ENCODE measurements around the gene CASKIN1.

Gene CASKIN1

DNA sequence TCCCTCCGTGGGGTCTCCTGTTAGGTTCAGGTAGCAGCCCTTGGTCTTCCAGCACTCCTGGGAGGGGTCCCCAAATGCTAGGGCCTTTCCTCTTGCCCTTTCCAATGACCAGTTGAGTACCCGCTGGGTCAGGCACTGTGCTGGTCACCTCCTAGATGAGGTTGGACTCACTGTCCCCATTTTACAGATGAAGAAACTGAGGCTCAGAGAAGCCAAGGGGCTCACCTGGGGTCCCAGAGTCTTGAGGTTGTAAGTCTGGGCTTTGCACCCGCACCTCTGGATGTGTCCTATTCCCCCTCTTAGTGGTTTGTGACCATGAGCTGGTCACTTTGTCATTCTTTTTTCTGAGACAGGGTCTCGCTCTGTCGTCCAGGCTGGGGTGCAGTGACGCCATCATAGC, 1.4 kb upstream of the CASKIN1 start:
- no peak overlapping the region for H3K27ac ChIP-seq (ENCODE audit: low read length)
- H3K27me3 ChIP-seq (ENCODE audit: low read depth, low read length) = peaks cover 29% of the 10 kb centered on the region
- no peaks in the 10 kb centered on the region for H3K36me3 ChIP-seq (ENCODE audit: control insufficient read depth in 1 of 2, insufficient read depth in 2 of 2, low read length in 2 of 2)
- H3K4me3 ChIP-seq (ENCODE audit: low read depth in 1 of 2, low read length in 2 of 2) = no peak overlapping the region
- no peaks in the 10 kb centered on the region for H3K9me3 ChIP-seq (ENCODE audit: control insufficient read depth in 1 of 2, low read length in 2 of 2)
- H3K4me1 ChIP-seq (ENCODE audit: control insufficient read depth in 1 of 2, insufficient read depth in 2 of 2, low read length in 2 of 2) = peaks cover 0 to 16% of the 10 kb centered on the region in 2 donors

DNA sequence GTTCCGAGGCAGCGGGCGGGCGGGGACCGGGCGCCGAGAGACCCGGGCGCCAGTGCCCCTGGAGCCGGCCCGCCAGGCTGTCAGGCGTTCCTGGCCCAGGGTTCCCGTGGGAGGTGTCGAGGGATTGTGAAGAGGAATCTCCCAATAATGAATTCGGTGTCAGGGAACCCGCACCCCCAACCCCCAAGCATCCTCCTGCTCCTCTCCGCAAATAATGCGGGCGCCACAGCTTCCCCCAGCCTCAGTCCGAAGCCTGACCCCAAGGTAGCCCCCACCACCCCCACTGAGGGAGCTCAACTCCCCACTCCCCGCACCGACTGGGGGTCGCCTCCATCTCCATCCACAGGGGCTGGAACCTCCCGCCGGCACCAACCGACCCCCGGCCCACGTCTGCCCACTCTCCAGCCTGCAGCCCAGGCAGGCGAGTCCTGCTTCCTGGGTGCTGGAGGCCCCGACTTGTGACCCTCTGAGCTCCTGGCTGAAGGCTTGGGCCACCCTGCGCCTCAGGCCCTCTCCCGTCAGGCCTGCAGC, 641 bp upstream of the CASKIN1 start:
- H3K36me3 ChIP-seq (ENCODE audit: control insufficient read depth in 1 of 2, insufficient read depth in 2 of 2, low read length in 2 of 2) = no peaks in the 10 kb centered on the region
- peaks cover 0 to 16% of the 10 kb centered on the region in 2 donors for H3K4me1 ChIP-seq (ENCODE audit: control insufficient read depth in 1 of 2, insufficient read depth in 2 of 2, low read length in 2 of 2)
- H3K9me3 ChIP-seq (ENCODE audit: control insufficient read depth in 1 of 2, low read length in 2 of 2) = no peaks in the 10 kb centered on the region
- no peak overlapping the region for H3K4me3 ChIP-seq (ENCODE audit: low read depth in 1 of 2, low read length in 2 of 2)
- no peak overlapping the region for H3K27ac ChIP-seq (ENCODE audit: low read length)
- peaks cover 29% of the 10 kb centered on the region for H3K27me3 ChIP-seq (ENCODE audit: low read depth, low read length)

DNA sequence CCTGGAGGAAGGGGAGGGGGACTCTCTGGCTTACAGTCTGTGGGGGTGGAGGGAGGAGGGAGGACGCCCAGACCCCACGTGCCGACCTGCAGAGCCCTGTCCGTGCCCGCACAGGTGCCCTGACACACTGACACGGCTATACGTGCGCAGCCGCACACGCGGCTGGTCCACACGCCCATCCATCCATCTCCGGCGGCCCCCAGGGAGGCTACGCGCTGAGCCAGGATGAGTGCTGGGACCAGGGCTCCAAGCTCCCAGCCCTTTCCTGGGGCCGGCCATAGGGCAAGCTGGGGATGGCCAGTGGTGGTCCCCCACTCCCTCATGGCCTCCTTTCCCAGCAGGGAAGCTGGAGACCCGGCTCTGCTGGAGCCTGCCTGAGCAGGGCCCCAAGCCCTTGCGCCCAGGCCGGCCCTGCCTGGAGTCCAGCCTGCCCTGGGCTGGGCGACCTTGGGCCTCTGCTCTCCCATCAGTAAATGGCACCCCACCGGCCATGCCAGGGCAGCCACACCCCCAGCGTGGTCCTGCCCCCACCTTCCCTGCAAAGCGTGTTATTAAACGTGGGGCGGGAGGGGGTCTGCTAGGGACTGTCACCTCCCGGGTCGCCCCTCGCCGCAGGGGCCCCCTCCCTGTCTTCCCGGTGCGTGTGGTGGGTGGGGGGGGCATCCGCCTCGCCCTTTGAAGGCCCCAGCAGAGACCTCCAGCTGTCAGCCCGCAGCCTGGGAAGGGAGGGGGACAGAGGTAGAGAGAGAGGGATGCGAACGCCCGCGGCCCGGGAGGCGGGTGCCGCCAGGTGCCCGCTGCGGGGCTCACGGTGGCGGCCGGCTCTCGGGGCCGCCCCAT, 863 bp downstream of the CASKIN1 start:
- H3K36me3 ChIP-seq (ENCODE audit: control insufficient read depth in 1 of 2, insufficient read depth in 2 of 2, low read length in 2 of 2) = no peaks in the 10 kb centered on the region

DNA sequence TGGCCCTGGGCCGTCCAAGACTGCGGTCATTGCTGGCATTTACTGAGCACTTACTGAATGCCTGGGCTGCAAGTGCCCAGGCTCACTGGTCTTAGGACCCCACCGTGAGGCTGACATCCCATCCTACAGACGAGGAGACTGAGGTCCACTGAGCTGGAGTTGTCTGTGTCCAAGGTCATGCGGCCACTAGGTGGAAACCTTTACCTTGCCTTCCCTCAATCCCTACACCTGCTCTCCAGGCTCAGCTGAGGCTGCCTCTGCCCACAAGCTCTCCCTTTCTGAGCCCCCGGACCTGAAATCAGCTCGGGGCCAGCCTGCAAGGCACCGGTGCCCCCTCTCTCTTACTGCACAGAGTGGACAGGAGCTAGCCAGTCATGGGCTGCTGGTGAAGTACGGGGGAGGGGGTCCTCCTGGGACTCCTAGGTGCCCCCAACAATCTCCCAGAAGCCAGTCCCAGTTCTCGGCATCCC, 1.5 kb downstream of the CASKIN1 start:
- H3K27ac ChIP-seq (ENCODE audit: low read length) = no peak overlapping the region
- H3K4me3 ChIP-seq (ENCODE audit: low read depth in 1 of 2, low read length in 2 of 2) = no peak overlapping the region
- H3K36me3 ChIP-seq (ENCODE audit: control insufficient read depth in 1 of 2, insufficient read depth in 2 of 2, low read length in 2 of 2) = no peaks in the 10 kb centered on the region
- peaks cover 0 to 16% of the 10 kb centered on the region in 2 donors for H3K4me1 ChIP-seq (ENCODE audit: control insufficient read depth in 1 of 2, insufficient read depth in 2 of 2, low read length in 2 of 2)
- no peaks in the 10 kb centered on the region for H3K9me3 ChIP-seq (ENCODE audit: control insufficient read depth in 1 of 2, low read length in 2 of 2)
- peaks cover 29% of the 10 kb centered on the region for H3K27me3 ChIP-seq (ENCODE audit: low read depth, low read length)

More for the DNA sequence above, 863 bp downstream of the CASKIN1 start:
- Histone ChIP-seq H3K9me3 (ENCODE audit: control insufficient read depth in 1 of 2, low read length in 2 of 2) (no peaks in the 10 kb centered on the region), H3K27me3 (ENCODE audit: low read depth, low read length) (peaks cover 29% of the 10 kb centered on the region), H3K4me3 (ENCODE audit: low read depth in 1 of 2, low read length in 2 of 2) (peak overlapping the region in 1 of 2 donors; percentile 26), H3K27ac (ENCODE audit: low read length) (no peak overlapping the region), H3K4me1 (ENCODE audit: control insufficient read depth in 1 of 2, insufficient read depth in 2 of 2, low read length in 2 of 2) (peaks cover 0 to 16% of the 10 kb centered on the region in 2 donors)

DNA sequence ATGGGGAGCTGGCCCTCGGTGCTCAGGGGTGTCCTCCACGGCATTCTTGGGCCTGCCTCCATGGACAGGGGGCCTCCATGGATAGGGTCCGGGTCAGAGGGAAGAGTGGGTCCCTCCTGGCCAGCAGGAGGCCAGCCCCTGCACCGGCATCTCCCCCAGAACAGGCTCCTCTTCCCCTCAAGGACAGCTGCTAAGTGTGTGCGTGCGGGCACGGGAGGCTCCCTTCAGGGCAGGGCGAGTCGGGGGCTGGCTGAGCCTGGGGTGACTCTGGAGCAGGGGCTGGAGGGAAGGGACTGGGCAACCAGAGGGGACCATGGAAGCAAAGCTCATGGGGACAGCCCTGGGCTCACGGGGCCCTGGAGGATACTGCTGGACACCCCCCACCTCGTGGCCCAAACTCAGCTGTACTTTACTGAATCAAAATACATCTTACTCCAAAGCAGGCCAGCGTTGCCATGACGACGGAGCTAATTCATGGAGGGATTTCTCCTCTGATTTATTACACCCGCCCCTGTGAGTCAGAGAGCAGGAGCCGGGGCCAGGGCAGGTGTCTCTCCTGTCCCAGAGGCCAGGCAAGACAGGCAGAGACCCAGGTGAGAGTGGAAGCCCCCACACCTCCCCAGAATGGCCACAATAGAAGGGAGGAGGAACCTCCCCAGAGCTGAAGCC, 2.1 kb downstream of the CASKIN1 start:
- Histone ChIP-seq H3K4me1 (ENCODE audit: control insufficient read depth in 1 of 2, insufficient read depth in 2 of 2, low read length in 2 of 2) (peaks cover 0 to 16% of the 10 kb centered on the region in 2 donors), H3K27me3 (ENCODE audit: low read depth, low read length) (peaks cover 29% of the 10 kb centered on the region), H3K9me3 (ENCODE audit: control insufficient read depth in 1 of 2, low read length in 2 of 2) (no peaks in the 10 kb centered on the region), H3K27ac (ENCODE audit: low read length) (no peak overlapping the region), H3K4me3 (ENCODE audit: low read depth in 1 of 2, low read length in 2 of 2) (no peak overlapping the region), H3K36me3 (ENCODE audit: control insufficient read depth in 1 of 2, insufficient read depth in 2 of 2, low read length in 2 of 2) (no peaks in the 10 kb centered on the region)

DNA sequence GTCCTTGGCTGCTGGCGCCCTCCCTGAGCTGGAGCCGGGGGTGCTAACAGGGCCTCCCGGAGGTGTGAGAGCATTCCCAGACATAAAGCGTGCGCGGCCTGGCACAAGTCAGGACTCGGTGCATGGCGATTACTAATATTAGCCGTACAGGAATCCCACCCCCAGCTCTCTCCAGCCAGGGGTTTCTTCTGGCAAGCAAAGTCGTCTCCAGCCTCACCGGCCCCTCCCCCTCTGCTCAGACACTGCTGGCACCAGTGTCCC, 5.0 kb downstream of the CASKIN1 start:
- H3K9me3 ChIP-seq (ENCODE audit: control insufficient read depth in 1 of 2, low read length in 2 of 2) = no peaks in the 10 kb centered on the region
- H3K27me3 ChIP-seq (ENCODE audit: low read depth, low read length) = peaks cover 18% of the 10 kb centered on the region
- peaks cover 0 to 16% of the 10 kb centered on the region in 2 donors for H3K4me1 ChIP-seq (ENCODE audit: control insufficient read depth in 1 of 2, insufficient read depth in 2 of 2, low read length in 2 of 2)
- no peaks in the 10 kb centered on the region for H3K36me3 ChIP-seq (ENCODE audit: control insufficient read depth in 1 of 2, insufficient read depth in 2 of 2, low read length in 2 of 2)
- no peak overlapping the region for H3K27ac ChIP-seq (ENCODE audit: low read length)
- no peak overlapping the region for H3K4me3 ChIP-seq (ENCODE audit: low read depth in 1 of 2, low read length in 2 of 2)

DNA sequence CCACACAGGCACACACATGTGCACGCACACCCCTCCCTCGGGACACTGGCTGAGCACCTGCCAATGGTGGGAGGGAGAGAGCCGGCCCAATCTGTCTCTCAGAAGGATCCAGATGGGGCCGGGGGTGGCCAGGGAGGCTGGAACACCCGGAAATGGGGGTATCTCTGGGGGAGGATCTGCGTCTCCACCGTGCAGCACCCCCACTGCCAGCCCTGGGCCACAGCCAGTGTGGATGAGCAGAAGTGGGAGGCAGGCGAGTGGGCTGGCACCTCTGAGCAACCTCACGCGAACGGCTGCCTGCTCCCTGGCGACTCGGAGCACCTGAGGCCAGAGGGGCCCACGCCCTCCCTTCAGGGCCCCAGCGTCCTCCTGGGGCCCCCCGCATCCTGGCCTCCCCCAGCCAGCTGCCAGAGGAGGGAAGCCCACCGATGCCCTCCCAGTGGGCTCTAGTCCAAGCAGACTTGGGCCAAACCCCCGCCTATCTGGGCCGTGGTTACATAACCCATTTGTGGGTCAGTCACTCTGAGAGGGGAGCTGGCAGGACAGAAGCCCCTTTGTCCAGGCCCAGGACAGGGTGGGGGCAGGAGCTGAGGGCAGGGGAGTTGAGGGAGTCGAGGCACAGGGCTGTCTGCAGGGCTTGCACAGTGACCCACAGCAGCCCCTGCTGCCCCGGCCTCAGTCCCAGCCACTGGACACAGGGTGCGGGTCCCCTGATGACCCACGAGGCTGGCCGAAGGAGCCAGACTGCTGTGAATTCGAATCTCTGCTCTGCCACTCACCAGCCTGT, 5.6 kb downstream of the CASKIN1 start:
- Histone ChIP-seq H3K27ac (ENCODE audit: low read length) (no peak overlapping the region), H3K4me3 (ENCODE audit: low read depth in 1 of 2, low read length in 2 of 2) (no peak overlapping the region), H3K9me3 (ENCODE audit: control insufficient read depth in 1 of 2, low read length in 2 of 2) (no peaks in the 10 kb centered on the region), H3K4me1 (ENCODE audit: control insufficient read depth in 1 of 2, insufficient read depth in 2 of 2, low read length in 2 of 2) (peaks cover 0 to 15% of the 10 kb centered on the region in 2 donors), H3K27me3 (ENCODE audit: low read depth, low read length) (peaks cover 17% of the 10 kb centered on the region), H3K36me3 (ENCODE audit: control insufficient read depth in 1 of 2, insufficient read depth in 2 of 2, low read length in 2 of 2) (no peaks in the 10 kb centered on the region)

DNA sequence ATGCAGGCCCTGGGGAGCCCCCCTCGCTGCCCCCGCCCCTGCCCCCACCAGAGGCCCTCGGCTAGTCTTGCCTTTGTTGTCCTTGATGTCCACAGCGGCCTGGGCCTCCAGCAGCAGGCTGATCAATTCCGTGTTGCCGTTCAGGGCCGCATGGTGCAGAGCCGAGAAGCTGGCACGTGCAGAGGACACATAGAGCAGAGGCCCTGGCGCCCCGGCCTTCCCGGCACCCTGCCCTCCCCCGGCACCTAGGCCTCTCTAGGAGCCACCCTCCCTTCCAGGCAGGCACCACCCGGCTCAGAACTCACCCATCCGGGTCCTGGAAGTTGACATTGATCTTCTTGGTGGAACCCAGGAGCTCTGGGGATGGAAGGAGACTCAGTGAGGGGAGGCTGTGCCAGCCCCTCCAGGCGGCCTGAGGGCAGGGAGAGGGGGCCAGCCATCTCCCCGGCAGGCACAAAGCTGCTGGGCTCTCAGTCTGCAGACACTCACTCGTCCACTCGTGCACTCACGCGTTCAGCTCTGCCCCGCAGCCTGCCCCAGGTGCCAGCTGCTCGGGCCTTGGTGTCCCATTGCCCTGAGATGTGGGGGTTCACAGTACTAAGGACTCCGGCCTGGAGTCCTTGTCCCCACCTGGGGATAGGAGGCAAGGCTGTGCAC, 6.3 kb downstream of the CASKIN1 start:
- Histone ChIP-seq H3K9me3 (ENCODE audit: control insufficient read depth in 1 of 2, low read length in 2 of 2) (no peaks in the 10 kb centered on the region), H3K4me1 (ENCODE audit: control insufficient read depth in 1 of 2, insufficient read depth in 2 of 2, low read length in 2 of 2) (peaks cover 0 to 8% of the 10 kb centered on the region in 2 donors), H3K4me3 (ENCODE audit: low read depth in 1 of 2, low read length in 2 of 2) (no peak overlapping the region), H3K27me3 (ENCODE audit: low read depth, low read length) (peaks cover 10% of the 10 kb centered on the region), H3K36me3 (ENCODE audit: control insufficient read depth in 1 of 2, insufficient read depth in 2 of 2, low read length in 2 of 2) (no peaks in the 10 kb centered on the region), H3K27ac (ENCODE audit: low read length) (no peak overlapping the region)

DNA sequence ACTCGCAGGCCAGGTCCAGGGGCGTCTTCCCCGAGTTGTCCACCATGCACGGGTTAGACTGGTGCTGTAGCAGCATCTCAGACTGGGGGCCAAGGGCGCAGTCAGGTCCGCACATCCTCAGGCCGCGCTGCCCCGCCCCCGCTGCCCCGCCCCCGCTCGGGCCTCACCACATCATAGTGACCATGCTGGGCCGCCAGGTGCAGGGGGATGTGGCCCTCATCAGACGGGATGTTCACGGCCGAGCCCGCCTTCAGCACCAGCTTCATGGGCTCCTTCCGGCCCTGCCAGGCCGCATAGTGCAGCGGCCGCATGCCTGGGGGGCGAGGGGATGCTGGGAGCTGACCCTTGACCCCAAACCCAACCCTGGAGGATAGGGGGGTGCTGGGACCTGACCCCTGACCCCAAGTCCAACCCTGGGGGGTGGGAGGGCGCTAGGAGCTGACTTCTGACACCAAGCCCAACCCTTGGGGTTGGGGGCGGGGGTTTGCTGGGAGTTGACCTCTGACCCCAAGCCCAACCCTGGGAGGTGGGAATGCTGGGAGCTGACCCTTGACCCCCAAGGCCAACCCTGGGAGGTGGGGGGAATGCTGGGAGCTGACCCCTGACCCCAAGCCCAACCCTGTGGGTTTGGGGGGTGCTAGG, 7.0 kb downstream of the CASKIN1 start:
- no peaks in the 10 kb centered on the region for H3K9me3 ChIP-seq (ENCODE audit: control insufficient read depth in 1 of 2, low read length in 2 of 2)
- H3K27me3 ChIP-seq (ENCODE audit: low read depth, low read length) = peaks cover 3% of the 10 kb centered on the region
- no peak overlapping the region for H3K4me3 ChIP-seq (ENCODE audit: low read depth in 1 of 2, low read length in 2 of 2)
- H3K4me1 ChIP-seq (ENCODE audit: control insufficient read depth in 1 of 2, insufficient read depth in 2 of 2, low read length in 2 of 2) = peaks cover 0 to 1% of the 10 kb centered on the region in 2 donors
- no peaks in the 10 kb centered on the region for H3K36me3 ChIP-seq (ENCODE audit: control insufficient read depth in 1 of 2, insufficient read depth in 2 of 2, low read length in 2 of 2)
- no peak overlapping the region for H3K27ac ChIP-seq (ENCODE audit: low read length)

DNA sequence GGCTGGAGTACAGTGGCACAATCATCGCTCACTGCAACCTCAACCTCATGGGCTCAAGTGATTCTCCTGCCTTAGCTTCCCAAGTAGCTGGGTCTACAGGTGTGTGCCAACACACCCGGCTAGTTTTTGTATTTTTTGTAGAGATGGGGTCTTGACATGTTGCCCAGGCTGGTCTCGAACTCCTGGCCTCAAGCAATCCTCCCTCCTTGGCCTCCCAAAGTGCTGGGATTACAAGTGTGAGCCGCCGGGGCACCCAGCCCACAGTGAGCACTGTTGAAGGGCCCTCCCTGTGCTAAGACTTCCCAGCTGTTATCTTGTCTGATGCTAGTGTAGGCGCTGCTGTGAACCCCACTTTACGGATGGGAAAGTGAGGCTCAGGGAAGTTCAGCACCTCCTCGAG, 8.0 kb downstream of the CASKIN1 start:
- H3K36me3 ChIP-seq (ENCODE audit: control insufficient read depth in 1 of 2, insufficient read depth in 2 of 2, low read length in 2 of 2) = no peaks in the 10 kb centered on the region
- no peak overlapping the region for H3K4me3 ChIP-seq (ENCODE audit: low read depth in 1 of 2, low read length in 2 of 2)
- no peaks in the 10 kb centered on the region for H3K9me3 ChIP-seq (ENCODE audit: control insufficient read depth in 1 of 2, low read length in 2 of 2)
- H3K4me1 ChIP-seq (ENCODE audit: control insufficient read depth in 1 of 2, insufficient read depth in 2 of 2, low read length in 2 of 2) = no peaks in the 10 kb centered on the region
- H3K27me3 ChIP-seq (ENCODE audit: low read depth, low read length) = no peaks in the 10 kb centered on the region
- H3K27ac ChIP-seq (ENCODE audit: low read length) = no peak overlapping the region

Data from muscle layer of duodenum (tissue), 2 donors.